NCI-H2081 treated with DMSO at 0.1 percent for 48 hours (cell line): ENCODE measurements around the gene TRPV2.
"Not testable (repeated sequence)": the region's sequence is repeated elsewhere in the genome, so short reads cannot be mapped to it uniquely, and the experiment has no call there.

Experiments
- DNase-seq: peaks from one replicate; lab custom pipeline; 2025; lab: John Stamatoyannopoulos, UW

TRPV2 gene, protein sequence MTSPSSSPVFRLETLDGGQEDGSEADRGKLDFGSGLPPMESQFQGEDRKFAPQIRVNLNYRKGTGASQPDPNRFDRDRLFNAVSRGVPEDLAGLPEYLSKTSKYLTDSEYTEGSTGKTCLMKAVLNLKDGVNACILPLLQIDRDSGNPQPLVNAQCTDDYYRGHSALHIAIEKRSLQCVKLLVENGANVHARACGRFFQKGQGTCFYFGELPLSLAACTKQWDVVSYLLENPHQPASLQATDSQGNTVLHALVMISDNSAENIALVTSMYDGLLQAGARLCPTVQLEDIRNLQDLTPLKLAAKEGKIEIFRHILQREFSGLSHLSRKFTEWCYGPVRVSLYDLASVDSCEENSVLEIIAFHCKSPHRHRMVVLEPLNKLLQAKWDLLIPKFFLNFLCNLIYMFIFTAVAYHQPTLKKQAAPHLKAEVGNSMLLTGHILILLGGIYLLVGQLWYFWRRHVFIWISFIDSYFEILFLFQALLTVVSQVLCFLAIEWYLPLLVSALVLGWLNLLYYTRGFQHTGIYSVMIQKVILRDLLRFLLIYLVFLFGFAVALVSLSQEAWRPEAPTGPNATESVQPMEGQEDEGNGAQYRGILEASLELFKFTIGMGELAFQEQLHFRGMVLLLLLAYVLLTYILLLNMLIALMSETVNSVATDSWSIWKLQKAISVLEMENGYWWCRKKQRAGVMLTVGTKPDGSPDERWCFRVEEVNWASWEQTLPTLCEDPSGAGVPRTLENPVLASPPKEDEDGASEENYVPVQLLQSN

GRCh38 chr17:16415031-16415924, at the start of gene TRPV2:
TRPV2 (plus strand) TSS chr17:16415571; CDS start chr17:16417669, 2,098 bp downstream.
- DNase-seq = no peak

GRCh38 chr17:16371742-16372141, 43.6 kb upstream of the TRPV2 start:
- no peak for DNase-seq

DNA sequence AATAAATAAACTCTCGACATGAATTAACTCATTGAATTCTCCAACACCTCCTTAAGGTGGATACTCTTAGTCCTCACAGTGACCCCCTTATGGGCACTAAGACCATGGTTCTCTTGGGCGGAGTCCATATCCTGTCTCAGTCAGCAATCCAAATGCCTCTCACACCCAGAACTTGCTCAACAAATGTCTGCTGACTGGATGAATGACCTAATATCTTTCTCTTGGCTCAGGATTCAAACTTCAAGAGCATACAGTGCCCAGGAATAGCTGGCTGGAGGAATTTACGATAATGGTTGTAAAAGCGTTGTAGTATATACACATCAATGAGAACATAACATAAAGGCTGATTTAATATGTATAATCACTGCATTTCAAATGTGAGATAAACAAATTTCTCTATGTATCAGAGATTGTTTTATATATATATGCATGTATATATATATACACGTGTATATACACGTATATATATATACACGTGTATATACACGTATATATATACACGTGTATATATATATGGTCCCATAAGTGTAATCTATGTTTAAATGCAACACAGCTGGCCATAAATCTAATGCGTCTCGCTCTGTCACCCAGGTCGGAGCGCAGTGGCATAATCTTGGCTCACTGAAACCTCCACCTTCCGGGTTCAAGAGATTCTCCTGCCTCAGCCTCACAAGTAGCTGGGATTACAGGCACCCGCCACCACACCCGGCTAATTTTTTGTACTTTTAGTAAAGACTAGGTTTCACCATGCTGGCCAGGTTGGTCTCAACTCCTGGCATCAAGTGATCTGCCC, 41.0 kb upstream of the TRPV2 start:
- DNase-seq = no peak

- no peak for DNase-seq
These were observed 37.4 kb upstream of the TRPV2 start for GRCh38 chr17:16377941-16378341.

DNA sequence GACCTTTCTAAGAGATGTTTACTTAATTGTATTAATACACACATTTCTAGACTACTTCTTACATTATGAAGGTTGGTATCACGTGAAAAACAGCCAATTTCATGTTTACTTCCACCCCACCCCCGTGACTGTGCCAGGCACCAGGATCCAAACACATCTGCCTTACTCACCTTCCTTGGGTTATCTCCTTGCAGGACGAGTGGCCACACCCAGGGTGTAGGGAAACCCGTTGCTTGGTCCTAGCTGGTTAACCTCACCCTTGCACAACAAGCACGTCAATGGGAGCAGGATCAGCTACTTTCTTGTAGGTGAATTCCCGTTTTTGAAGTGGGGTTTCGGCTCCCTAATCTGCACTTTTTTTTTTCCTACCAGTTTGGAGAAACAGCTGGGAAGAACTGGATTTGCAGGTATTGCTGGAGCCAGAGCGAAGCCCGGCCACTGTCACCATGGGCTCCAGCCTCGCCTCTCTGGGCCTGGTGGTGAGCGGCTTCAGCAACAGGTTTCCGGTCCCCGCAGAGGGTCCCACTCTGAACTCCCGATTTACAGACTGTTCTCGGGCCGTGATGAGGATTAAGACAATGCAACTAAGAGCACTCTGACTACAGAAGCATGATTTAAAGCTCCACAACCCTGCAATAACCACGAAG, 36.6 kb upstream of the TRPV2 start:
- DNase-seq = no peak

DNA sequence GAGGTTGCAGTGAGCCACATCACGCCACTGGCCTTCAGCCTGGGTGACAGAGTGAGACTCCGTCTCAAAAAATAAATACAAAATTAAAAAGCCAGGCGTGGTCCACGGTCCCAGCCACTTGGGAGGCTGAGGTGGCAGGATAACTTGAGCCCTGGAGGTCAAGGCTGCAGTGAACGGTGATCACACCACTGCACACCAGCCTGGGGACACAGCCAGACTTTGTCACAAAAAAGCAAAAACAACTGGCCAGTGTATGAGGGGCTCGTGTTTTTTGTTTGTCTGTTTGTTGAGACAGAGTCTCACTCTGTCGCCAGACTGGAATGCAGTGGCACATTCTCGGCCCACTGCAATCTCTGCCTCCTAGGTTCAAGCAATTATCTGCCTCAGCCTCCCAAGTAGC, 35.7 kb upstream of the TRPV2 start:
- no peak for DNase-seq

- DNase-seq = peak; percentile 71
These were observed 34.5 kb upstream of the TRPV2 start, which contains the start of gene UBB for GRCh38 chr17:16380640-16381495. UBB (plus strand) TSS chr17:16381091; CDS start chr17:16381908, 817 bp downstream.

- no peak for DNase-seq
These were observed 33.9 kb upstream of the TRPV2 start for GRCh38 chr17:16381496-16381820.

- DNase-seq = no peak
These were observed 32.2 kb upstream of the TRPV2 start for GRCh38 chr17:16383216-16383615.

GRCh38 chr17:16383772-16384287, 31.5 kb upstream of the TRPV2 start:
- no peak for DNase-seq

DNA sequence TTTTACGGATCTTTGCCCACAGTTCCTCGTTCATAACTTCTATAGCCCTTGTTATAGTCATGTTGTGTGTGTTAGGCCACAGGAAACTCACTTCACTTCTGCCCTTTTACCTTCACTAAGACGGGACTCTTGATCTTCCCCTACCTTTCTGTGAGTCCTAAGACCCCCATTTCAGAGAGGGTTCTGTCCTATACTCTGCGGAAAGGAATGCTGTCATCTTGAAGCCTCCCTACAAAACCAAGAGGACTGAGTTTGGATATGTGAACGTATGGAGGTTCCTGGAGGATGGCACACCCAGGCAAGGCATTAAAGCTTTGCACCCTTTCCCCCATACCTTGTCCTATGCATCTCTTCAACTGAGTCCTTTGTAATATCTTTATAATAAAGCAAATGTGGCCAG, 30.8 kb upstream of the TRPV2 start:
- no peak for DNase-seq

GRCh38 chr17:16386126-16386507, 29.3 kb upstream of the TRPV2 start:
- not testable (repeated sequence) for DNase-seq

- no peak for DNase-seq
These were observed 23.9 kb upstream of the TRPV2 start for GRCh38 chr17:16391451-16391850.

- not testable (repeated sequence) for DNase-seq
These were observed 22.9 kb upstream of the TRPV2 start for GRCh38 chr17:16392491-16392890.

DNA sequence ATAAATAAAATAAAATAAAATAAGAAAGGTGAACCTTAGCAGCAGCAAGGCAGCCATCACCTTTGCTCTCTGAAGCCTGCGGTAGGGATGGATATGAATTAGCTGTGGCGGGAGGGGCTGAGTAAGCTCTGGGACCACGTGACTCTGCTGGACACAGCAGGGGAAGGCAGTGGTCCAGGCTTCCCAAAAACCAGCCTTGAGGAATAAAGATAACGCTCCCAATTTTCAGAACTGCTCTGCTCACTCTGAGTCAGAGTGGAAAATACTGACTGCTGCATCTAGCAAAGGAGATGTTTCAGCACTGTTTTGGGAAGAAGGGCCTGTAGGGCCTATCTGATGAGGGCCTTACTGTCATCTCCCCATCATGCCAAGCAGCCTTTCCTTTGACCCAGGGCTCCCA, 19.5 kb upstream of the TRPV2 start:
- not testable (repeated sequence) for DNase-seq

- DNase-seq = not testable (repeated sequence)
These were observed 18.7 kb upstream of the TRPV2 start for GRCh38 chr17:16396693-16397092.

- DNase-seq = no peak
These were observed 16.8 kb upstream of the TRPV2 start for GRCh38 chr17:16398270-16399267.

- DNase-seq = not testable (repeated sequence)
These were observed 11.5 kb upstream of the TRPV2 start for GRCh38 chr17:16403847-16404246.
